Ascending aorta (tissue), 2 donors: ENCODE data around the gene CPM. TPM values are rescaled to one million over a fixed set of nuclear protein-coding genes. Genes with fewer than 3 reads are reported as not detected.

Experiments used
- DNase-seq, 2 donors: peaks; one replicate each; pipeline ENCODE4 v3.0.0-alpha.2; 2019; ENCODE audit warnings: low spot score in 2 of 2
- H3K27ac ChIP-seq, 2 donors: fragments of 200-600 bp; sonication (generic); one replicate each; pipeline ENCODE4 v1.5.1; 2016 to 2017; ENCODE audit warnings: mild to moderate bottlenecking in 1 of 2
- H3K27me3 ChIP-seq: fragments of 200-600 bp; sonication (generic); one replicate; pipeline ENCODE4 v1.5.1; 2017
- H3K36me3 ChIP-seq, 2 donors: fragments of 200-600 bp; sonication (generic); one replicate each; pipeline ENCODE4 v1.5.1; 2016
- H3K4me1 ChIP-seq, 2 donors: fragments of 200-600 bp; sonication (generic); one replicate each; pipeline ENCODE4 v1.5.1; 2016 to 2017; ENCODE audit warnings: mild to moderate bottlenecking in 1 of 2
- H3K4me3 ChIP-seq, 2 donors: fragments of 200-600 bp; sonication (generic); one replicate each; pipeline ENCODE4 v1.5.1; 2016 to 2017; ENCODE audit warnings: mild to moderate bottlenecking in 1 of 2
- H3K9me3 ChIP-seq, 2 donors: fragments of 200-600 bp; sonication (generic); one replicate each; pipeline ENCODE4 v1.5.1; 2016
- CTCF ChIP-seq, 3 experiments: fragments of 200-600 bp in 2 of 3; fragments of 450-650 bp in 1 of 3; sonication (generic) in 2 of 3; IDR thresholded peaks; one replicate each; pipeline ENCODE4 v1.5.1; 2016 to 2019; ENCODE audit warnings: antibody characterized with exemption in 3 of 3, mild to moderate bottlenecking in 1 of 3, moderate library complexity in 1 of 3
- intact Hi-C: fragments of 100-400 bp; cut with DNase I; formaldehyde crosslinking; loops from one replicate; pipeline ENCODE4 v1.15.1; 2023
- total RNA-seq: library from RNA; depleted of rRNA; stranded (reverse); fragments of >200 nt; gene quantifications from one replicate; pipeline ENCODE4 v1.1.0, GENCODE V29; 2016

Gene CPM
- total RNA-seq, 1 donor from 2014 or later: 48.1 TPM

DNA sequence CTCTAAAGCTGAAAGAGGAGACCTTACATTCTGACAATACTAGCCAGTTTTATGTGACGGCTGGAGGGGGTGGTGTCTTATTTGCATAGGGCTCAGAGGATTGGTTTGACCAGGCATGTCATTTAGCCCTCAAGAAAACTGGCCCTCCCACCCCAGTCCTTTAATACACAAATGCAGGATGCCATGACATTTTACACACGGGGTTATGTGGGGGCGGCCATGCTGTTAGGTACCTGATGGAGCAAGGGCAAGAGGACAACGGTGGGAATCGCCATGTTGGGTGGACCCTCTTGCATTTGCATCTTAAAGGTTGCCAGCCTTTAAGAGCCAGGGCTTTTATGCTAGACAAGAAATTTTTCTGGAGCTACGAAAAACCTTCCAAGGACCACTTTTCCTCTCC is 101.7 kb downstream of the CPM start:
- H3K27me3 ChIP-seq: no peaks in the 10 kb centered on the region
- no peak overlapping the region for H3K27ac ChIP-seq
- intact Hi-C loops: loop anchor here (10.0 kb wide), 1 partner anchor 444 kb away; no protein-coding TSS in a partner anchor
- TF ChIP-seq CTCF (IDR thresholded peaks at IDR 0.05): no peak
- H3K4me1 ChIP-seq: no peaks in the 10 kb centered on the region
- H3K9me3 ChIP-seq: no peaks in the 10 kb centered on the region
- peaks cover 87 to 89% of the 10 kb centered on the region in 2 donors for H3K36me3 ChIP-seq
- DNase-seq: no peak
- H3K4me3 ChIP-seq: no peak overlapping the region

DNA sequence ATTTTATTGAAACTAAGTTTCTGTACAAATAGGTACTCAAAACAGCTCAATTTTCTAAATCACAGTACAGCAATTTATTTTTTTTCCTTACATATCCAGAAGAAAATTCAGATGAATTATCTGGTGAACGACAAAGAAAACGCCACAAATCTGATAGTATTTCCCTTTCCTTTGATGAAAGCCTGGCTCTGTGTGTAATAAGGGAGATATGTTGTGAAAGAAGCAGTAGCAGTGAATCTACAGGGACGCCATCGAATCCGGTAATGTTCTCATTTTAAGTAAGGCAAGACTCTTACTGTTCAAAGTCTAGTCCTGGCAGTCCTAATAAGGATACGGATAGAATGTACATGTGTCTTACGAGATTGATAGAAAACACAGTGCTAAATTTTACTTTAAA is 104.3 kb downstream of the CPM start:
- H3K36me3 ChIP-seq: peaks cover 89 to 91% of the 10 kb centered on the region in 2 donors
- no peaks in the 10 kb centered on the region for H3K4me1 ChIP-seq
- intact Hi-C loops: no loop called here
- H3K27me3 ChIP-seq: no peaks in the 10 kb centered on the region
- no peak for TF ChIP-seq CTCF (IDR thresholded peaks at IDR 0.05)
- no peak for DNase-seq
- H3K27ac ChIP-seq: no peak overlapping the region
- H3K4me3 ChIP-seq: no peak overlapping the region
- no peaks in the 10 kb centered on the region for H3K9me3 ChIP-seq

DNA sequence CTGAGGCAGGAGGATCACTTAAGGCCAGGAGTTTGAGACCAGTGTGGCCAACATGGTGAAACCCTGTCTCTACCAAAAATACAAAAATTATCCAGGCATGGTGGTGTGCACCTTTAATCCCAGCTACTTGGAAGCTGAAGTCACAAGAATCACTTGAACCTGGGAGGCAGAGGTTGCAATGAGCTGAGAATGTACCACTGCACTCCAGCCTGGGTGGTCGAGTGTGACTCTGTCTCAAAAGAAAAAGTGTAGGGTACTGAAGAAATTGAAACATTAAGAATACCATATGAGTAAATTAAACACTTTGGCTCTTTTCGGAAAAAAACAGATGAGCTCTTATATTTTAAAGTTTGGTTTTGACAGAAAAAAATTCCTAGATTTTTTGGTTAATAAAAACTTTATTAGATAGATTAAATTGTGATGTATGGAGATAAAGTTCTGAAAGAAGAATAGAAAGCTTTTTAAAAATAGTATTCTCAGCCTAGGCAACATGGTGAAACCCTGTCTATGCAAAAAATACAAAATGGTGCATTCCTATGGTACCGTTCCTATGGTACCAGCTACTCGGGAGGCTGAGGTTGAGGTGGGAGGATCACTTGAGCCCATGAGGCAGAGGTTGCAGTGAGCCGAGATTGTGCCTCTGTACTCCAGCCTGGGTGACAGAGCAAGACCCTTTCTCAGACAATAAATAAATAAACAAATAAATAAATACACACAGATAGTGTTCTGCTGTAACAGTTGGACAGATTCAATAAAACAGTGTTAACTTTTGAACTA is 104.9 kb downstream of the CPM start:
- Histone ChIP-seq H3K4me1 (no peaks in the 10 kb centered on the region), H3K27me3 (no peaks in the 10 kb centered on the region), H3K9me3 (no peaks in the 10 kb centered on the region), H3K27ac (peak overlapping the region in 1 of 2 donors; percentile 29), H3K4me3 (no peak overlapping the region), H3K36me3 (peaks cover 88 to 92% of the 10 kb centered on the region in 2 donors)
- intact Hi-C loops: no loop called here
- no peak for TF ChIP-seq CTCF (IDR thresholded peaks at IDR 0.05)
- DNase-seq: no peak

GRCh38 chr12:68825569-68826217 is 107.3 kb downstream of the CPM start:
- Histone ChIP-seq H3K4me3 (no peak overlapping the region), H3K4me1 (no peaks in the 10 kb centered on the region), H3K27ac (no peak overlapping the region), H3K9me3 (no peaks in the 10 kb centered on the region), H3K36me3 (peaks cover 82 to 97% of the 10 kb centered on the region in 2 donors), H3K27me3 (no peaks in the 10 kb centered on the region)
- TF ChIP-seq CTCF (IDR thresholded peaks at IDR 0.05): no peak
- no peak for DNase-seq
- intact Hi-C loops: no loop called here

DNA sequence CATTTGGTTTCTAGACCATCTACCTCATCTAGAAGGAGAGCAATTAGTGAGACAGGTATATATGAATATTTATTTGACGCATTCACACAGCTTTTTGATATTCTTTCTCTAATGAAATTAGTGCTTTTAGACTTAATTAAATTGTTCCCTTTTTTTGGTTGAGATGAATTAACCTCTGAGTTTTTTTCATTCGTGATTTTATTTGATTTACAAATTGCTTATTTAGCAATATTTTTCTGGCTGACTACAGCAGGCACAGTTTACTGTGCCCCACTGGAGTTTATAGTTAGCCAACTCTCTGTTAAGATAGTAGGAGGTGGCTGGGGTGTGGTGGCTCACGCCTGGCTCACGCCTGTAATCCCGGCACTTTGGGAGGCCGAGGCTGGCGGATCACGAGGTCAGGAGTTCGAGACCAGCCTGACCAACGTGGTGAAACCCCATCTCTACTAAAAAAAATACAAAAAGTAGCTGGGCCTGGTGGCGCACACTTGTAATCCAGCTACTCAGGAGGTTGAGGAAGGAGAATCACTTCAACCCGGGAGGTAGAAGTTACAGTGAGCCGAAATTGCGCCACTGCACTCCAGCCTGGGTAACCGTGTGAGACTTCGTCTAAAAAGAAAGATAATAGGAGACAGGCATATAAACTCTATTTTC is 108.2 kb downstream of the CPM start:
- Histone ChIP-seq H3K4me3 (no peak overlapping the region), H3K27me3 (no peaks in the 10 kb centered on the region), H3K4me1 (no peaks in the 10 kb centered on the region), H3K9me3 (no peaks in the 10 kb centered on the region), H3K27ac (no peak overlapping the region), H3K36me3 (peaks cover 78 to 93% of the 10 kb centered on the region in 2 donors)
- DNase-seq: no peak
- intact Hi-C loops: no loop called here
- TF ChIP-seq CTCF (IDR thresholded peaks at IDR 0.05): no peak
